ENCODE data around the gene MED13L. TPM values are rescaled to one million over a fixed set of nuclear protein-coding genes. Genes with fewer than 3 reads are reported as not detected.

MED13L gene
- total RNA-seq, 1 donor from 2014 or later, result 49.0 TPM

DNA sequence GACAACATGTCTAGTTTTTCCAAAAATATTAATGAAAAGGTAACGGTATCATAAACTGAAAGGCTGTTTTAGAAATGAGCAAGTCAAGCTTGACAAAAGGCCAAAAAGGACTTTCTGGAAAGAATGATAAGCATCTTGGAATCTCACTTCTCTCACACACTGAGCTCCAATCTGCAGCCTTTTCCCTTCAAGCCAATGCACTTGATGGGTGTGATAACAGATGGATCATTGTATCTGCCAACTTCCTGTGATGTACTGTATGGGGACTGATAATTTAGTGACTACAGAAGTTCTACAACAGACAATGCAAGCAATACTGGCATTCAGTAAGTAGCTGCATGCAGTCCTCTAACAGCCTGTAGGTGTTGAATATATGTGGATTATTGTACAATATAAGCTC is 147.1 kb downstream of the MED13L start:
- Mint-ChIP-seq H3K4me1 (ENCODE audit: low read depth) (peaks cover 38% of the 10 kb centered on the region), H3K27me3 (ENCODE audit: low read depth) (no peaks in the 10 kb centered on the region), H3K4me3 (ENCODE audit: low read depth) (no peak overlapping the region), H3K27ac (no peak overlapping the region), H3K9me3 (no peaks in the 10 kb centered on the region), H3K36me3 (ENCODE audit: low read depth) (no peaks in the 10 kb centered on the region)
- intact Hi-C loops (cut with micrococcal nuclease), result loop anchor here (10.0 kb wide), 1 partner anchor 424 kb away; the partner anchor contains the start of gene MAP1LC3B2
- no peak for DNase-seq (ENCODE audit: low spot score)

- no peak overlapping the region for H3K4me3 Mint-ChIP-seq (ENCODE audit: low read depth)
- intact Hi-C loops (cut with micrococcal nuclease), result no loop called here
- no peaks in the 10 kb centered on the region for H3K27me3 Mint-ChIP-seq (ENCODE audit: low read depth)
- DNase-seq (ENCODE audit: low spot score), result no peak
- no peaks in the 10 kb centered on the region for H3K36me3 Mint-ChIP-seq (ENCODE audit: low read depth)
- H3K27ac Mint-ChIP-seq, result no peak overlapping the region
- H3K4me1 Mint-ChIP-seq (ENCODE audit: low read depth), result peaks cover 40% of the 10 kb centered on the region
- no peaks in the 10 kb centered on the region for H3K9me3 Mint-ChIP-seq
Observed at GRCh38 chr12:116128779-116129178, 148.7 kb downstream of the MED13L start.

DNA sequence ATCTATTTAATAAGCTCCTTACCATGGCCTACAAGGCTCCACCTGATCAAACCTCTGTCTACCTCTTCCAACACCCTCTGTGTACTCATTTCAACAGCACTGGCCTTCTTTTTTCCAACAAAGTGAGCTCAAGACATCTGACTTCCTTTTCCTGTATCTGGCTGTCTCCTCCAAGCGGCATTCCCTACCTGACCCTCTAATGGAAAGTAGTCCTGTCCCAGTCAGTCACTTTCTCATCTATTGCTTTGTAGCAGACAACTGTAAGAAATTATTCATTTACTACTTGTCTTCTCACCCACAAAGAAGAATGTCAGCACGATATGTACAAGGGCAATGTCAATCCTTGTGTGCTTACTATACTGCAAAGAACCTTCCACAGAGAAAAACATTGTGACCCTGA is 149.6 kb downstream of the MED13L start:
- Mint-ChIP-seq H3K36me3 (ENCODE audit: low read depth) (no peaks in the 10 kb centered on the region), H3K27me3 (ENCODE audit: low read depth) (no peaks in the 10 kb centered on the region), H3K27ac (no peak overlapping the region), H3K9me3 (no peaks in the 10 kb centered on the region), H3K4me1 (ENCODE audit: low read depth) (peaks cover 38% of the 10 kb centered on the region), H3K4me3 (ENCODE audit: low read depth) (no peak overlapping the region)
- intact Hi-C loops (cut with micrococcal nuclease), result no loop called here
- DNase-seq (ENCODE audit: low spot score), result no peak

GRCh38 chr12:116126610-116127009 is 150.9 kb downstream of the MED13L start:
- Mint-ChIP-seq H3K27ac (no peak overlapping the region), H3K4me1 (ENCODE audit: low read depth) (peaks cover 43% of the 10 kb centered on the region), H3K4me3 (ENCODE audit: low read depth) (no peak overlapping the region), H3K9me3 (no peaks in the 10 kb centered on the region), H3K27me3 (ENCODE audit: low read depth) (no peaks in the 10 kb centered on the region), H3K36me3 (ENCODE audit: low read depth) (no peaks in the 10 kb centered on the region)
- DNase-seq (ENCODE audit: low spot score), result no peak
- intact Hi-C loops (cut with micrococcal nuclease), result no loop called here

GRCh38 chr12:116125956-116126566 is 151.4 kb downstream of the MED13L start:
- Mint-ChIP-seq H3K4me1 (ENCODE audit: low read depth) (peaks cover 44% of the 10 kb centered on the region), H3K36me3 (ENCODE audit: low read depth) (no peaks in the 10 kb centered on the region), H3K27ac (no peak overlapping the region), H3K27me3 (ENCODE audit: low read depth) (no peaks in the 10 kb centered on the region), H3K9me3 (no peaks in the 10 kb centered on the region), H3K4me3 (ENCODE audit: low read depth) (no peak overlapping the region)
- no peak for DNase-seq (ENCODE audit: low spot score)
- intact Hi-C loops (cut with micrococcal nuclease), result no loop called here

DNA sequence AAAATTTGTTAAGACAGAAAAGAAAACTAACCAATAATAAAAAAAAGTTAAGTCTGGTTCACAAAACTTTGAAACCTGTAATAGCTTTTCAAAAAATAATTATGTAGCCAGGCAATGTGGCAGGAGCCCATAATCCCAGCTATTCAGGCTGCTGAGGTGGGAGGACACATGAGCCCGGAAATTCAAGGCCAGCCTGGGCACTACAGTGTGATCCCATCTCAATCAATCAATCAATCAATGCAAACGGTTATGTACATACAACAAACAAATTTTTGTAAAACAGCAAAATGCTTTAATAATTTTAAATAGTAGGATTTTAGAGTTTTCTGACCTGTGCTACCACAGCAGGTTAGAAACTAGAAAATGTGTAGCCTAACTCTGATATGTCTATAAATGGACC is 152.4 kb downstream of the MED13L start:
- no peaks in the 10 kb centered on the region for H3K36me3 Mint-ChIP-seq (ENCODE audit: low read depth)
- no peaks in the 10 kb centered on the region for H3K27me3 Mint-ChIP-seq (ENCODE audit: low read depth)
- peaks cover 42% of the 10 kb centered on the region for H3K4me1 Mint-ChIP-seq (ENCODE audit: low read depth)
- H3K4me3 Mint-ChIP-seq (ENCODE audit: low read depth), result no peak overlapping the region
- no peak for DNase-seq (ENCODE audit: low spot score)
- no peak overlapping the region for H3K27ac Mint-ChIP-seq
- intact Hi-C loops (cut with micrococcal nuclease), result no loop called here
- no peaks in the 10 kb centered on the region for H3K9me3 Mint-ChIP-seq

DNA sequence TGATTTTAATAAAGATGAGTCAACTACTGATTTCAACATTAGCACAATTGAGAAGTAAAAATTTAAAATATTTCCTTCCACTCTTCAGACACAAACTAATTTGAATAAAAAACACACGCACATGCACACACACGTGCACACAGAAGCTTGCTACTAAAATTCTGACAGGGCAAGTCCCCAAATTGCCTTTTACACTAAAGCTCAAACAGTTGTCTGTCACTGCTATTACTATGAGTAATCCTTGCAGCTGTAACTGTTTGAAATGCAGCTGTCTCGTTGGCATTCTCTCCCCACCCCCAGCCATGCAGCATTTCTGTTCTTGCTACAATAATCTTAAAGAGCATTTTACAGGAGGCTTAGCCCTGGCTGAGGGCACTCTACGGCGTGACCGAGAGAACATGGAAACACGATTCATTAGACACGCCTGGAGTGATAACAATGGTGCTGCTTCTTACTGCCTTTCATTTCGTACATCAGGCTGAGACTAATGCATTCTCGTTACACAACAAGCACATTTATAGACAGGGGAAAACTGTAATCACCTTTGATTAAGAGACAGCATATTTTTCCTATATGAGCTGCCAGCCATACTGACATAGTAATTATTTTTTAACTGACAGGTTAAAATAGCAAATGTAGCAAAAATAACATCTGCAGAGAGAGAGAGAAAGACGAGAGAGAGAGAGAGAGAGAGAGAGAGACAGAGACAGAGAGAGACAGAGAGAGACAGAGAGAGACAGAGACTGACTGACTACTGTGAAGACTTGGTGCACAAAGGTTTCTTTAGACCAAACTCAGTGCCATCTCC is 153.8 kb downstream of the MED13L start:
- H3K36me3 Mint-ChIP-seq (ENCODE audit: low read depth), result no peaks in the 10 kb centered on the region
- peak overlapping the region; percentile 20 for H3K27ac Mint-ChIP-seq

DNA sequence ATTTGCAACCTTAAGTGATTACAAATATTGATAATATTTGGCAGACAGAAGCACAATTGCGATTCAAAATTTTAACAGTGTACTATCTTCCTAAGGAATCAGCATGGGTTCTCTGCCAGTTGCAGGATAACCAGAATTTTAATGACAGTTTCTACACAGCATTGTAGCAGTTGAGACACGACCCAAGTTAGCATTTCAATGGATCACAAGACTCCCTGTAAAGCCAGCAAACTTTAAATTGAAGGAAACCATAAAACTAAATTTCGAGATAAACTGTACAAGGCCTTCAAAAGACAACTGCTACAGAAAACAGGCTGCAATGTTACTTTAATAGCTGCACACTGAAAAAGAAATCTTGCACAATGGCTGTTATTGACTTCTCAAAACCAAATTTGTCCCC is 154.9 kb downstream of the MED13L start:
- no peak for DNase-seq (ENCODE audit: low spot score)
- Mint-ChIP-seq H3K27ac (no peak overlapping the region), H3K27me3 (ENCODE audit: low read depth) (no peaks in the 10 kb centered on the region), H3K4me3 (ENCODE audit: low read depth) (no peak overlapping the region), H3K36me3 (ENCODE audit: low read depth) (no peaks in the 10 kb centered on the region), H3K4me1 (ENCODE audit: low read depth) (peaks cover 40% of the 10 kb centered on the region), H3K9me3 (no peaks in the 10 kb centered on the region)
- intact Hi-C loops (cut with micrococcal nuclease), result loop anchor here (2.0 to 5.0 kb wide), 2 partner anchors 14 to 35 kb away; no protein-coding TSS in a partner anchor

More for the DNA sequence above, 153.8 kb downstream of the MED13L start:
- DNase-seq (ENCODE audit: low spot score), result no peak
- H3K9me3 Mint-ChIP-seq, result no peaks in the 10 kb centered on the region
- H3K4me3 Mint-ChIP-seq (ENCODE audit: low read depth), result peak overlapping the region; percentile 26
- no peaks in the 10 kb centered on the region for H3K27me3 Mint-ChIP-seq (ENCODE audit: low read depth)
- H3K4me1 Mint-ChIP-seq (ENCODE audit: low read depth), result peaks cover 42% of the 10 kb centered on the region
- intact Hi-C loops (cut with micrococcal nuclease), result loop anchor here (2.0 to 5.0 kb wide), 2 partner anchors 13 to 36 kb away; no protein-coding TSS in a partner anchor

GRCh38 chr12:116121453-116121871 is 156.0 kb downstream of the MED13L start:
- Mint-ChIP-seq H3K27ac (no peak overlapping the region), H3K9me3 (no peaks in the 10 kb centered on the region), H3K27me3 (ENCODE audit: low read depth) (no peaks in the 10 kb centered on the region), H3K4me1 (ENCODE audit: low read depth) (peaks cover 44% of the 10 kb centered on the region), H3K4me3 (ENCODE audit: low read depth) (no peak overlapping the region), H3K36me3 (ENCODE audit: low read depth) (peaks cover 3% of the 10 kb centered on the region)
- intact Hi-C loops (cut with micrococcal nuclease), result loop anchor here (5.0 kb wide), 1 partner anchor 34 kb away; no protein-coding TSS in a partner anchor
- no peak for DNase-seq (ENCODE audit: low spot score)

- no peak overlapping the region for H3K4me3 Mint-ChIP-seq (ENCODE audit: low read depth)
- peaks cover 25% of the 10 kb centered on the region for H3K4me1 Mint-ChIP-seq (ENCODE audit: low read depth)
- H3K27ac Mint-ChIP-seq, result no peak overlapping the region
- H3K9me3 Mint-ChIP-seq, result no peaks in the 10 kb centered on the region
- DNase-seq (ENCODE audit: low spot score), result no peak
- no peaks in the 10 kb centered on the region for H3K27me3 Mint-ChIP-seq (ENCODE audit: low read depth)
- intact Hi-C loops (cut with micrococcal nuclease), result no loop called here
- peaks cover 3% of the 10 kb centered on the region for H3K36me3 Mint-ChIP-seq (ENCODE audit: low read depth)
Observed at GRCh38 chr12:116116650-116117424, 160.7 kb downstream of the MED13L start.

DNA sequence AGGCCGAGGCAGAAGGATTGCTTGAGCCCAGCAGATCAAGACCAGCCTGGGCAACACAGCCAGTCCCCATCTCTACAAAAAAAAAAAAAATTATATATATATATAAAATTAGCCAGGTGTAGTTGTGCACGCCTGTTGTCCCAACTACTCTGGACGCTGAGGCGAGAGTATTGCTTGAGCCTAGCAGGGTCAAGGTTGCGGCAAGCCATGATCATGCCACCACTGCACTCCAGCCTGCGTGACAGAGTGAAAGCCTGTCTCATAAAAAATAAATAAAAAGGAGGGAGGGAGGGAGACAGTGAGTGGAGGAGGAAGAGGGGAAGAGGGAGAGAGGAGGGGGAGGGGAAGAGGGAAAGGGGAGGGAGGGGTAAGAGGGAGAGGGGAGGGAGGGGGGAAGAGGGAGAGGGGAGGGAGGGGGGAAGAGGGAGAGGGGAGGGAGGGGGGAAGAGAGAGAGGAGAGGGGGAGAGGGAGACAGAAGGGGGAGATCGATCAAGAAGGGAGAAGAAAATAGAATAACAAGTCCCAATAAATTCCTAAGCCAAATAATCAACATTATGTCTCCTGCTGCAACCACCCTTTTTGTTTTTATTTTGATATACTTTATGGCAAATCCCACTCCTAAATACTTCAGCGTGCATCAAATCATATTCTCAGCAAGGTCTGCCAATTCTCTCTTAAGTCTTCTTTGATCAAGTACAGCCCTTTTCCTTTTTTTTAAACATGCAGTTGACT is 163.9 kb downstream of the MED13L start:
- no peak for DNase-seq (ENCODE audit: low spot score)
- no peak overlapping the region for H3K4me3 Mint-ChIP-seq (ENCODE audit: low read depth)
- no peaks in the 10 kb centered on the region for H3K9me3 Mint-ChIP-seq
- peaks cover 10% of the 10 kb centered on the region for H3K4me1 Mint-ChIP-seq (ENCODE audit: low read depth)
- peaks cover 12% of the 10 kb centered on the region for H3K36me3 Mint-ChIP-seq (ENCODE audit: low read depth)
- no peaks in the 10 kb centered on the region for H3K27me3 Mint-ChIP-seq (ENCODE audit: low read depth)
- intact Hi-C loops (cut with micrococcal nuclease), result no loop called here
- H3K27ac Mint-ChIP-seq, result no peak overlapping the region

DNA sequence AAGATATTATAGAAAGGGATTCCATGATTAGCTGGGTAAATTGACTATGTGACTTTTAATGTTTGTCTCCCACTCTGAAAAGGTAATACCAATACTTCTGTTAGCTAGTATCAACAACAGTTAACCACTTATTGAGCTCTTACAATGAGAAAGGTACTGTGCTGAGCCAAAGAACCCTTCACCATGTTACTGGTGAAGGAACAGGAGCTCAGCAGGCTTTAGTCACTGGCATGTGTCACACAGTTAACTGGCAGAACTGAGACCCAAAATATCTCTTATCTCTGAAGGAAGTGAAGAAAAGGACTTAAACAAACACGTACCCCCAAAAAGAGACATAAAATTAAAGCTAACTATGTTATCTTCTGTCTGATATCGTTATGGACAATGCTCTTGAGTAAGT is 170.6 kb downstream of the MED13L start:
- no peaks in the 10 kb centered on the region for H3K9me3 Mint-ChIP-seq
- H3K27ac Mint-ChIP-seq, result no peak overlapping the region
- peaks cover 3% of the 10 kb centered on the region for H3K4me1 Mint-ChIP-seq (ENCODE audit: low read depth)
- H3K4me3 Mint-ChIP-seq (ENCODE audit: low read depth), result no peak overlapping the region
- H3K27me3 Mint-ChIP-seq (ENCODE audit: low read depth), result no peaks in the 10 kb centered on the region
- intact Hi-C loops (cut with micrococcal nuclease), result no loop called here
- DNase-seq (ENCODE audit: low spot score), result no peak
- peaks cover 18% of the 10 kb centered on the region for H3K36me3 Mint-ChIP-seq (ENCODE audit: low read depth)
